Hematopoietic multipotent progenitor cell (in vitro differentiated cells): ENCODE measurements around the gene PPBP. TPM values are rescaled to one million over a fixed set of nuclear protein-coding genes. Genes with fewer than 3 reads are reported as not detected.
A peak's percentile ranks its signal among the peaks of the same experiment; 100 is the strongest.

ENCODE experiments used
- DNase-seq, 3 donors: peaks; one replicate each; pipeline ENCODE4 v3.0.0-alpha.2; 2011 to 2015; ENCODE audit warnings: low read depth in 2 of 3, low spot score in 2 of 3
- total RNA-seq: library from RNA; depleted of rRNA; stranded (reverse); fragments of >200 nt; gene quantifications from one replicate; pipeline ENCODE4 v1.2.3, GENCODE V29; 2012

Gene PPBP, protein sequence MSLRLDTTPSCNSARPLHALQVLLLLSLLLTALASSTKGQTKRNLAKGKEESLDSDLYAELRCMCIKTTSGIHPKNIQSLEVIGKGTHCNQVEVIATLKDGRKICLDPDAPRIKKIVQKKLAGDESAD
- 17.8 TPM for total RNA-seq

DNA sequence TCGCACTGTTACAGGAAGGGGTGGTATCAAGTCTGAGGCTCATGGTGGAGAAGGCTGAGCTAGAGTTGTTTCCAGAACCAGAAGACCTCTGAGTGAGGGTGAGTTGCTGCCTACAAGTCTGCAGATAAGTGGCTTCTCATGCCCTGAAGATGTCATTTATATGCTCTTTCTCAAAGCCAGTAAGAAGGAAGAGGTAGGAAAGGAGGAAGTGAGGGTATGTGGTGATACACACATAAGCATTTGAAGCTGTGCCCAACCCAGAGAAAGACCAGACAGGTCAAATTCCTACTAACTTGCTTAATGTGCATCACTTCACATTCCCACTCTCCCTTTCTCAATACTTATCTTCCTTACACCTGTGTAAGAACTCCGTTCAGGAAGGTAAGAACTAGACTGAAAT, at the start of gene PPBP:
Gene PPBP (minus strand): TSS at position 130 of the 400 bp plus-strand sequence. CDS start 87 bp downstream, at position 43.
- peak in 1 of 3 donors; percentile 34 for DNase-seq

DNA sequence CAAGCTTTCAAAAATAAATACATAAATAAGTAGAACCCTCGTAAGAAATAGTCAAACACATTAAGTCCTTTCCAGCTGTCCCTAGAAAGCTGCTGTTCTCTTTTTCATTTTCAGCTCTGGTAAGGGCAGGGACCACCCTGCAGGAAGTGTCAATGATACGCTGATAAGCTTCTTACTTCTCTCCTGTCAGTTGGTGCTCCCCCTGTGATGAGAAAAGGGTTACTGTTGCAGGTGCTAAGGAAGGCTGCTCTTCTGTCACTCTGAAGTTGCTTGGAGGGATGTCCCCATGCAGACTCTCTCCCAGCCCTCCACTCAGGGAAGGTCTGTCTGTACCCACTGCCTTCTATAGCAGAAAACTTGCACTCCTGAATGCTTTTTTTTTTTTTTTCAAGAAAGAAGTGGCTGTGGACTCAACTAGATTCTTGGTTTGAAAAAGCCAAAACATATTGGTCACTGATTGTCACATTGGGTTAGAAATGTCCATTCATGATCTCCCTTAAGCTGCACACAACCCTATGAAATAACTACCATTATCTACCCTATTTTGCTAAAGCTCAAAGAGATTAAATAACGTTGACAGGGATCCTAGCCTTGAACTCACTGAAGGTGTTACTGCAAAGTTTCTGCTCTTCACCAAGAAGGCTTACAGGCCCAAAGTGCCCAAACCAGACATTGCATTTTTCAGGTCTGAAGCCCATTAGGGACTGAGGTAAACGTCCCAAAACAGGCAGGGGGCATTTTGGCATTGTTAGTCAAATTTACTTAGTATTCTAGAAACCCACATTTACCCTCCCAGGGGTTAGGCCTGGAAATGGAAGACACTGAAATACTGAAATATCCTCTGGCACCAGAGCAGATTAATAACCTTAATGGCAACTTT, 49.3 kb upstream of the PPBP start:
- peak in 1 of 3 donors; percentile 61 for DNase-seq

DNA sequence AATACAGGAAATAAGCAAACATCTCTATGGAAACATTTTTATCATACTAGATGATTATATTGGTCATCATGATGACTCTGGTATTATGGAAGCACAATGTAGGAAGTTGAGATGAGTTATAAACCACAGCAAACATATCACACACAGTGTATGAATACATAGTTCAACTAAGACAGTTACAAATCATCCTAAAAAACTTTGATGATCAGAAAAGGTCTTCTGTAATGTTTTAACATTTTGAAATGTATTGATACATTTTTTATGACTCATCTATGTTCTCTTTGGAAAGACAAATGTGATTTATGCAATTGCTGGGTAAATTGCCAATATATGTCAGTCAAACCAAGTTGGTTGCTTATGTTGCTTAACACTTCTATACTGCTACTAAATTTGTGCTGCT, 45.7 kb upstream of the PPBP start:
- no peak for DNase-seq

DNA sequence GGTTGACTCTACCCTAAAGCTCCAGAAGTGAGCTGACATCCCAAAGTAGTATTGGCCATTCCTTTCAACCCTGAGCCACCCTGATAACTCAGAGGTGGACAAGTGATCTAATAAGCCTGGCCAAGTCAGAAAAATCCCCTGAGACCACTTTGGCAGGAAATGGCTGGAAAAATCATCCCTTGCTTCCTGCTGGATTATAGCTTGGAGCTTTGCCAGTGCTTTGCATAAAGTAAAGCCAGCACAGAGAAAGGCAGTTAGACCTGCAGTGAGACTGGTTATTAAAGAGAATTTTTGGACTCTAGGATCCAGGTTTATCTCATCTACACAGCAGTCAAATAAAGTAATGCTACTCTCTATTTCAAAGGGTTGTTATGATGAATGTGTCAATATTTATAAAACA, 44.1 kb upstream of the PPBP start:
- DNase-seq = no peak

DNA sequence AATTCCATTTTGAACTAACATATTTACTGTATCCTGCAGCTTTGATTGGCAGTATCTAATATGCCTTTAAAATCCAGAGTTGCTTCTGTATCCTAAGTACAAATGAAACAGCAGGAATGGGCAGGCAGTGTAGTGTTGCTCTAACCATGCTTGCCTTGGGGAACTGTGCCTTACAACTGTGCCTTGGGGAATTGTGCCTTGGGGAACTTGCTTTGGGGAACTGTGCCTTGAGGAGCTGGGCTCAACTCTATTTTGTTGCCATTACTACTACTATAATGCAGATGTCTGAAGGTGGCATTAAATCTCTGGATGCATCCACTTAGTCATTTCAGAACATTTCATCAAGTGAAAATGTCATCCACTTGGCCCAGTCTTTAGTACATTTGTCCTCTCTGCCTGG, 43.6 kb upstream of the PPBP start:
- no peak for DNase-seq

DNA sequence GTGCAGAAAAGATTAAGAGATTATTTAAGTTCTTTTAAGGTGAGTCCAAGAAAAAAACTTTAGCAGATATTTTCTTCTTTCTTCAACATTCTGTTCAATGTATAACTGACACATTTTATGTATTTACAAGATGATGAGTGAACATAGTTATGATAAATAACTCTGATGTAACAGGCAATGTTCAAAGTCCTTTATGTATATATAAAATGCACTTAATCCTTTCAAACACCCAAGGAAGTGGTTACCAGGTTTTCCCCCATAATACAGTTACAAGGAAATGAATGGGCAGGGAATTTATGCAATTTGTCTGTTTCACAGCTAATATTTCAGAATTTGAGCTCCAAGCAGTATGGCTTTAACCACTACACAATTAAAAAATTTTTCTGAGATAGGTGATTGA, 42.3 kb upstream of the PPBP start:
- no peak for DNase-seq

DNA sequence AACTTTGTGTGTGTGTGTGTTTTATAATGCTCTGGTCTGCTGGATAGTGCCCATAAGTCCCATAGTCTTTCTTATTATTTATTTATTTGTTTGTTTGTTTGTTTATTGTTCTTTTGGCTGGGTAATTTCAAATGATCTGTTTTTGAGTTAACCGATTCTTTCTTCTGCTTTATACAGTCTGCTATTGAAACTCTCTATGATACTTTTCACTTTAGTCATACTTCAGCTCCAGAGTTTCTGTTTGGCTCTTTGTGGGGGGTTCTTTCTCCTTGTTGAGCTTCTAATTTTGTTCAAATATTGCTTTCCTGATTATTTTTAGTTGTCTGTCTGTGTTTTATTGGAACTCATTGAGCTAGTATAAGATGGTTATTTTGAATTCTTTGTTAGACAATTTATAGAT, 40.5 kb upstream of the PPBP start:
- DNase-seq = no peak

DNA sequence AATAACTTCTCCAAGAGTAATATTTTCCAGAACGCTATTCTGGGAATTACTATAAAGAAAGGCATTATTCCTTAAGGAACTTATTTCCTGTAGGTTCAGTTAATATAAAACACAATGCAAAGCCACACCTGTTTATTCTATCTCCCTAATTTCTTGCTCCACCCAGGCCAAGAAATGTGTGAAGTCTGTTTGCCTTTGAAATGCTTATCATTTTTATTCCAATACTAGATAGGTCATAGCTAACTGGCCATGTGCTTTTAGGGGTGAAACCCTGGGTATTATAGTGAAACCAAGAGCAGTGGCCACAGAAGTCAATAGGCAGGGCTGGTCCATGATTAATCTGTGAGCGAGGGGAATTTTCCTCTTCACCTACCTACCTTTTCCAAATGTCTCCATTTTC, 35.7 kb upstream of the PPBP start:
- no peak for DNase-seq

DNA sequence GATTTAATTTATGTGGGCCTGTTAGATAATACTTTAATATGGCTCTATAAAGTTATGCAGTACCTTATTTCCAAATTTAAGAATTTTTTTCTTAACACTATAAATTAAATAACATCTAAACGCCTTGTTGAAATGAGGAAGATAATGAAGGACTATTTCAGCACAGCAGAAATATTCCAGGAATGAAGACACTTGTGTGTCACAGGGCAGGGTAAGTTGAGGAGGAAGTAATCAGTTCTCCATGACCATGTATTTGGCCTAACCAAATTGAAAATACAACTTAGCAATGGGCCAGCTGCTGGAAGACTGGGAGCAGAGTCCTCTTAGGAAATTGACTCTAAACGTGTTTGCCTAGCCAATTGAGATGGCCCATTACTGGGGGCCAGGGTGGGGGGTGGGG, 33.6 kb upstream of the PPBP start:
- no peak for DNase-seq

DNA sequence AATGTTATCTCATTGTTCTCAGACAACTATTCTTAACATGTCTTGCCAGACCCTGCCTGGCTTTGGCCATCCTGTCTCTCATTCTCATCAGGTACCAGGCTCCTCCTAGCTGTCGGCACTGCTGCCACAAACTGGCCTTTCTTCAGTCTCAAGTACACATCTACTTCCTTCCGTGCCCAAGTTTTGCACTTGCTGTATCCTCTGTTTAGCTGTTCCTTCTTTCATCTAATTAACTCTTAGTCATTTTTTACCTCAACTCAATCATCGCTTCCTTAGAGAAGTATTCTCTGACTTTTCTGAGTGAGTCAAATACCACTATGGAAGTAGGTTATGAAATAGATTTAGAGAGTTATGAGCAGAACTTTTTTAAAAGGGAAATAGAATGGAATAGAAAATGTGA, 30.8 kb upstream of the PPBP start:
- peak in 1 of 3 donors; percentile 69 for DNase-seq

DNA sequence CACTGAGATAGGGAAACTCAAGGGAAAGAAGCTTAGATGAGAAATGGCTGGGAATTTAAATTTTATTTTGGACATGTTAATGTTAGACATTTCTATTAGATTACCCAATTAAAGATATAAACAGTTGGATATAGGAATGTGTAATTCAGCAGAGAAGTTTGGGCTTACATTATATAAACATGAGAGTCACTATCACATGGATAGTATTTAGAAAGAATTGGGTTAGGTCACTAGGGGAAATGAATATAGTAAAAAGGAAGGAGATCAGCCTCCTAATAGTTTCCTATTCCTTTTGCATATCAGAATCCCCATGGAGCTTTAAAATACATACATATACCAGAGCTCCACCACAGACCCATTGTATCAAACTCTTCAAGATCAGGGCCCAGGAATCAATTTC, 30.1 kb upstream of the PPBP start:
- no peak for DNase-seq

DNA sequence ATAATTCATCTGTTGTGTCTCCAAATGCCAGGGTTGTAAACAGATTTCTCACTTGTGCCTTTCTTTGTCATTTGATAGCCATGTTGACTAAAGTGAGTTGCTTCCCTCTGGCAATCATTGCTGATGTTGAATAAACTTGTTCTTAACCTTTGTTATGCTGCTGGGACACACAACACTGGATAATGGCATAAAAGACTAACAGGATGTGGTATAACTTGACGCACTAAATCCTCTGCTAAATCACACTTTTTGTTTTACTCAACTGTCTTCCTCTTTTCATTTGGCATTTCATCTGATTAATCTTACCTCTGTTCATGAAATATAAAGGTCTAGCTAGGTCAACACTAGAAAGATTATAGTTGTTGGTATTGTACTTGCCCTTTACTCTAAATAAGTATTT, 28.1 kb upstream of the PPBP start:
- peak in 1 of 3 donors; percentile 84 for DNase-seq

DNA sequence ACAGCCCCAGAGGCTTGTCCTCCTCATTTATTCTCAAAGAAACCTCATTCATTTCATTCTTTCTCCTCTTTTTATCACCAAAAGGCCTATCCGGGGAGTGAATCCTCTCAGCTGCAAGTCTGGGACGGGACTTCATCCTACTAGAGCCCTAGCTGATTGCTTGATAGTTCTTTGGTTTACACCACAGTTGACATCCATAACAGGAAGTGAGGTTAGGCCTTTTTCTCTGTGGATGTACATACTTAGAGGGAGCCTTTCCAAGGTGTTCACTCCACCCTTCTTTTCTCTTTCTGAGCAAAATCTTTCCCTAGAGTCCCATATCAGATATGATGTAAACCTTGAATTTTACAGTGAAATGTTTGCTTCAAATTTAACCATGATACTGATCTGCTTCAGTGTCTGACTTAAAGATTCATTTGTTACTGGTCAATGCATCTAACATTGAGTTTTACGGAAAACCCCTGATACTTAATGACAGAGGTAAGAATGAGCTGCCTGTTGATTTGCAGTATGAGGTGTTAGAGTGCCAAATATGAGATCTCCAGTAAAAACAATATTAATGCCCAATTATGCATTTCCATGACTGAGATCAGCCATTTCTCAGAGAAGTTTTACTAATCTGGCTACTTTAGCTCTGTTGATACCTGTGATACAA, 27.3 kb upstream of the PPBP start:
- DNase-seq = no peak

DNA sequence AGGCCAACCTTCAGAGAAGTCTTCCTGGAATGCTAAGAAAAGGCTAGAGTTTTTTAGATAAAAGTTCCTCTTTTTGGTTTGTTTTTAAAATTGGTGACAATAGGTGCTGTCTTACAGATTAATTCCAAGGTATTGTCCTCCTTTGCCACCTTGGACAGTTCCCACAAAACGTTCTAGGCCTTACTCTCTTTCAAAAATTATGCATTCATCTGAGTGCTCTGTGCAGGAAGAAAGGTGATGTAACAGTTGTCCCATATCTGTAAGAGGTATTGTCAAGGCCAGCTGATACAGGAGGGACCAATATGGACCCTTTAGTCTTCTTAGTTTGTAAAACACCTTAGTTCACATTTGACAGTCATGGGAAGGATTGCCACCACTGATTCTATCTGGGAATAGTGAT, 26.3 kb upstream of the PPBP start:
- DNase-seq = peak in 1 of 3 donors; percentile 37

DNA sequence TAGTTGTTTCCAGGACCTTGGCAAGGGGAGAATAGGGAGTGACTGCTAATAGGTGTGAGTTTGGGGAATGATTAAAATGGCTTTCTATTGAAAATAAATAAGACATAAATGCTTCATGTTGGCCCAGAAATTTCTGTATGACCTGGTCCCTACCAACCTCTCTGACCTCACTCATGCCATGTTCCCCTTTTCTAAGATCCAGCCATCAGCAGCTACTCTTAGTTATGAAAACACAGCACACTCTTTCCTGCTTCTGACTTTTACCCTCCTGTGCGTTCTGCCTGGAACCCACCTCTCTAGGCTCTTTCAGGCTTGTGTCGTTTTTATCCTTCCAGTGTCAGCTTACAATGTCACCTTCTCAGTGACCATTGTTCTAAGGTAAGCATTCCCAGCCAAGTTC, 25.3 kb upstream of the PPBP start:
- DNase-seq = no peak

DNA sequence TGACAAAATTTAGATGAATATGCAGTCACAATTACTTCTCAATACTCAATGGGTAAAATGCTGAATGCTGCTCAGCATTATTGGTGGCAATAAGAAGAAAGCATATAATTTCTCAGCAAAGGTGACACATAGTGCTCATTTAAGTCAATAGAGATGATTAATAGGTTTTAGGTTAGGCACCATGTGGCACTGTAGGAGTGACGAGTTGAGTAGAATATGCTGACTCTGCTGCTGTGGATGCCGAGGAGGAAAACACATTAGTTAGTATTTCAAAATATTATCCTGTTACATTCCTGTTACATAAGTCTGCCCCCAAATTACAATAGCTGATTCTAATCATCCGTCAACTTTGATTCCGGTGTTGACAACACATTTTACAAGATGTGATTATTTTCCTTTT, 24.1 kb upstream of the PPBP start:
- no peak for DNase-seq

DNA sequence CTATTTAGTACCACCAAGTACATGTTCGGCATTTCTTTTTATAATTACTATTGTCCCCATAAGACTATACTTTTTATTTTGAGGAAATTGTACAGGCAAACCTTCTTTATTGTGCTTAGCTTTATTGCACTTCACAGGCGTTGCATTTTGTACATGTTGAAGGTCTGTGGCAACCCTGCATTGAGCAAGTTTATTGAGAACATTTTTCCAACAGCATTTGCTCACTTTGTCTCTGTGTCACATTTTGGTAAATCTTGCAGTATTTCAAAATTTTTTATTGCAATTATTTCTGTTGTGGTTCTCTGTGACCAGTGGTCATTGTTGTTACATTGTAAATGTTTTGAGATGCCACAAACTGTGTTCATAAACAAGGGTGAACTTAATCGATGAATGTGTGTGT, 21.3 kb upstream of the PPBP start:
- no peak for DNase-seq

DNA sequence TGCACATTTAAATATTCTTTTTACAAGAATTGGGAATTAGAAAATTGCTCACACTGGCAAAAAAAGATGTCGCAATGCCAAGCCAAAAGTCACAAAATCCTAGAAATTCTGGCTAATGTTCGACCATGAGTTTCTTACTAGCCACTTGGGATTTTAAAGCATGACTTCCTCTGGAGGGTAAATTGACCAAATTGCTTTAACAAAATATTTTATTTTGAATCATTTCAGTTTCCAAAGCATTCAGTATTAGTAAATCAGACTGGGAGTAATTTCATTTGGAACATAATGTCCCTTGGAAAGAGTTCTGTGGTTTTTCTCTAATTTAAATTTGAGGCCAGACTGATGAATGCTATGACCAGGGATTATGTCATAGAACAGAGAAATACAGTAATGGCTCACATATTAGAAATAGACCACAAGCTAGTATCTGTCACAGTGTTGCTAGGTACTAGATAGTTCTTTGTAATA, 18.1 kb upstream of the PPBP start:
- no peak for DNase-seq

DNA sequence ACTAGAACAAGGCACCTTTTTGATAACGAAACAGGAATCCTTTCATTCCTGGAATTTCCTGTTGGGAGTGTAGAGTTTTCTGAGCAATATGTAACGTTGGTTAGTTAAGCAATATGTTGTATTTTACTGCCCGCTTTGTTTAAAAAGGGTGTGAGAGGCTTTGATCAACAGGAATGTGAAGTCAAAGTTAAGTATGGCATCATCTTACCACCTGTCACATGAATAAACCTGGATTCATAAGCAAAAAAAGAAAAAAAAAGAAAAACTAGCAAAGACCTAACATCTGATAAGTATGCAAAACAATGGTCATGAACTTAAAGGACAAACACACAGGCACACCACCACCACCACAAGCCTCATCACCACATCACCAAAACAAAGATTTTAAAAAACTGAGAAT, 17.5 kb upstream of the PPBP start:
- no peak for DNase-seq

DNA sequence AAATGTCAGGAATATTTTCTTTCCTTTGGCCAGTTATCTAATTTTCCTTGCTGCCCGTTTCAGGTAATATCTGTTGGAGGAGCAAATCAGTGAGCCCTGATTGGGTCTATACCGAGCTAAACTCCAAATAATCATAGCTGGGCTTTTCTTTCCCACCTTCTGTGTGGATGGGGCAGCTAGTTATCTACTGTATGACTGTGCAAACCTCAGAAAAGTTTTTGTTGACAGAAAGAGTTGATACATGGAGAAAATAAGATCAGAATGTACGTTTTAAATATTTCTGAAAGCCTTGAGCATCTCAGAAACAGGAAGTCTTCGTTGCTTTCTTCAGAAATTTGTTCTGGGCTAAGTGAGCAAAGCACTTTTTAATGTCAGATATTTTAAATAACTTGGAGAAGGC, 16.7 kb upstream of the PPBP start:
- DNase-seq = no peak

DNA sequence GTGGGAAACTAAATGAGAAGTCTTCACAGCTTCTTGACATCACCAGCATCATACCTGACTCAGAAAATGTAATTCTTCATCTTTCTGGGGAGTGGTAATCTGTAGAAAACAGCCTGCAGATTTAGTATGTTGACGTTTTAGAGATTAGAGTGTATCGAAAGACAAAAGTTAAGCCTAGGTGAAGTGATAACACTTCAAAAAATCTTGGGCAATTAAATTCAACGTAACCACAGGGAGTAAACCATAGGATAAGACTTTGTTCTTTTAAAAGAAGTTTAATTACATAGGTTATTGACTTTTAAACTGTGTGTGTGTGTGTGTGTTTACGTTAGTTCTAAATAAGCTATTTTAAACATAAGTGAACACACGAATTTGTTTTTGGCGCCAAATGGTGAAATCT, 12.3 kb upstream of the PPBP start:
- DNase-seq = no peak
